Glutamatergic neuron (in vitro differentiated cells): ENCODE measurements around the gene CTNND2. TPM values are rescaled to one million over a fixed set of nuclear protein-coding genes. Genes with fewer than 3 reads are reported as not detected.

Experiments
- DNase-seq: peaks from one replicate; pipeline ENCODE4 v3.0.0; 2022
- H3K27ac Mint-ChIP-seq: one replicate; pipeline ENCODE4 v1.8.0; 2020; ENCODE audit warnings: mild to moderate bottlenecking, mixed read lengths, inconsistent platforms; ENCODE audit not compliant: unreplicated experiment
- H3K27me3 Mint-ChIP-seq: one replicate; pipeline ENCODE4 v1.8.0; 2020; ENCODE audit warnings: mild to moderate bottlenecking, moderate library complexity, mixed read lengths, inconsistent platforms; ENCODE audit not compliant: unreplicated experiment
- H3K36me3 Mint-ChIP-seq: one replicate; pipeline ENCODE4 v1.8.0; 2020; ENCODE audit warnings: mild to moderate bottlenecking, mixed read lengths, inconsistent platforms; ENCODE audit not compliant: unreplicated experiment
- H3K4me1 Mint-ChIP-seq: one replicate; pipeline ENCODE4 v1.8.0; 2020; ENCODE audit warnings: mild to moderate bottlenecking, low read depth, mixed read lengths, inconsistent platforms; ENCODE audit not compliant: unreplicated experiment
- H3K4me3 Mint-ChIP-seq: one replicate; pipeline ENCODE4 v1.8.0; 2020; ENCODE audit warnings: mild to moderate bottlenecking, mixed read lengths, inconsistent platforms; ENCODE audit not compliant: unreplicated experiment
- H3K9me3 Mint-ChIP-seq: one replicate; pipeline ENCODE4 v1.8.0; 2020; ENCODE audit warnings: mild to moderate bottlenecking, moderate library complexity, mixed read lengths, inconsistent platforms; ENCODE audit not compliant: unreplicated experiment
- CTCF ChIP-seq: fragments of 200-600 bp; sonication (generic); IDR thresholded peaks from one replicate; pipeline ENCODE4 v1.5.0; 2021; ENCODE audit not compliant: partially characterized antibody, unreplicated experiment
- total RNA-seq: library from RNA; stranded (reverse); fragmentation: NEBNext Ultra II Directional; extraction: Animal tissue kit (Norgen Biotek cat#: 25700); gene quantifications from one replicate; pipeline ENCODE4 v1.2.1, GENCODE V29; 2021; ENCODE audit not compliant: unreplicated experiment

The CTNND2 gene
- total RNA-seq, 1 donor from 2014 or later: 134 TPM

- TF ChIP-seq CTCF: no peak
- H3K27me3 Mint-ChIP-seq: no peaks in the 10 kb centered on the region
- no peak for DNase-seq
- no peak overlapping the region for H3K27ac Mint-ChIP-seq
- peaks cover 1% of the 10 kb centered on the region for H3K9me3 Mint-ChIP-seq
- H3K4me3 Mint-ChIP-seq: no peak overlapping the region
- H3K36me3 Mint-ChIP-seq: no peaks in the 10 kb centered on the region
- peaks cover 8% of the 10 kb centered on the region for H3K4me1 Mint-ChIP-seq
Measured at GRCh38 chr5:11704916-11705315, 199.3 kb downstream of the CTNND2 start.

GRCh38 chr5:11700391-11700790 lies 203.9 kb downstream of the CTNND2 start:
- H3K4me3 Mint-ChIP-seq: no peak overlapping the region
- H3K27ac Mint-ChIP-seq: no peak overlapping the region
- DNase-seq: no peak
- H3K9me3 Mint-ChIP-seq: peaks cover 1% of the 10 kb centered on the region
- TF ChIP-seq CTCF: no peak
- H3K36me3 Mint-ChIP-seq: no peaks in the 10 kb centered on the region
- H3K27me3 Mint-ChIP-seq: no peaks in the 10 kb centered on the region
- peaks cover 7% of the 10 kb centered on the region for H3K4me1 Mint-ChIP-seq

GRCh38 chr5:11692636-11693035 lies 211.6 kb downstream of the CTNND2 start:
- Mint-ChIP-seq H3K27me3 (no peaks in the 10 kb centered on the region), H3K4me3 (no peak overlapping the region), H3K9me3 (peaks cover 2% of the 10 kb centered on the region), H3K27ac (no peak overlapping the region), H3K36me3 (no peaks in the 10 kb centered on the region), H3K4me1 (no peaks in the 10 kb centered on the region)
- no peak for DNase-seq
- no peak for TF ChIP-seq CTCF

GRCh38 chr5:11687498-11687897 lies 216.7 kb downstream of the CTNND2 start:
- Mint-ChIP-seq H3K27ac (no peak overlapping the region), H3K36me3 (no peaks in the 10 kb centered on the region), H3K27me3 (no peaks in the 10 kb centered on the region), H3K4me1 (no peaks in the 10 kb centered on the region), H3K9me3 (peaks cover 2% of the 10 kb centered on the region), H3K4me3 (no peak overlapping the region)
- no peak for DNase-seq
- TF ChIP-seq CTCF: no peak

- no peaks in the 10 kb centered on the region for H3K36me3 Mint-ChIP-seq
- no peak for DNase-seq
- H3K4me3 Mint-ChIP-seq: no peak overlapping the region
- H3K9me3 Mint-ChIP-seq: no peaks in the 10 kb centered on the region
- H3K4me1 Mint-ChIP-seq: no peaks in the 10 kb centered on the region
- H3K27me3 Mint-ChIP-seq: no peaks in the 10 kb centered on the region
- no peak overlapping the region for H3K27ac Mint-ChIP-seq
- TF ChIP-seq CTCF: no peak
Measured at GRCh38 chr5:11684607-11685006, 219.6 kb downstream of the CTNND2 start.
